BLaER1 treated with 17β-estradiol and CSF1 and Interleukin-3, amounts not matched to agents 10 nM and 100 nM (cell line): Measurements from ENCODE around the gene TNFRSF12A.

Source experiments
- H3K27ac ChIP-seq, 11 experiments: shearing (Covaris generic); formaldehyde crosslinking; 2 replicates each; pipeline ENCODE4 v1.8.1; 2022
- H3K27me3 ChIP-seq, 11 experiments: shearing (Covaris generic); formaldehyde crosslinking; 2 replicates each; pipeline ENCODE4 v1.8.1; 2022
- H3K36me3 ChIP-seq, 11 experiments: shearing (Covaris generic); formaldehyde crosslinking; 2 replicates each; pipeline ENCODE4 v1.8.1; 2022
- H3K4me1 ChIP-seq, 10 experiments: shearing (Covaris generic); formaldehyde crosslinking; 2 replicates each; pipeline ENCODE4 v1.8.1; 2022
- H3K4me2 ChIP-seq, 11 experiments: shearing (Covaris generic); formaldehyde crosslinking; 2 replicates each; pipeline ENCODE4 v1.8.1; 2022
- H3K4me3 ChIP-seq, 10 experiments: shearing (Covaris generic); formaldehyde crosslinking; 2 replicates each; pipeline ENCODE4 v1.8.1; 2022
- H3K9ac ChIP-seq, 11 experiments: shearing (Covaris generic); formaldehyde crosslinking; 2 replicates each; pipeline ENCODE4 v1.8.1; 2022
- H3K9me3 ChIP-seq, 11 experiments: shearing (Covaris generic); formaldehyde crosslinking; replicated peaks in 1 of 11; 2 replicates each; pipeline ENCODE4 v1.8.1; 2022
- H4K20me1 ChIP-seq, 11 experiments: shearing (Covaris generic); formaldehyde crosslinking; 2 replicates each; pipeline ENCODE4 v1.8.1; 2022
- Cebpa-rat ChIP-seq, 11 experiments: shearing (Covaris generic); IDR thresholded peaks; 2 replicates each; pipeline ENCODE4 v1.8.1; 2022

The TNFRSF12A gene

DNA sequence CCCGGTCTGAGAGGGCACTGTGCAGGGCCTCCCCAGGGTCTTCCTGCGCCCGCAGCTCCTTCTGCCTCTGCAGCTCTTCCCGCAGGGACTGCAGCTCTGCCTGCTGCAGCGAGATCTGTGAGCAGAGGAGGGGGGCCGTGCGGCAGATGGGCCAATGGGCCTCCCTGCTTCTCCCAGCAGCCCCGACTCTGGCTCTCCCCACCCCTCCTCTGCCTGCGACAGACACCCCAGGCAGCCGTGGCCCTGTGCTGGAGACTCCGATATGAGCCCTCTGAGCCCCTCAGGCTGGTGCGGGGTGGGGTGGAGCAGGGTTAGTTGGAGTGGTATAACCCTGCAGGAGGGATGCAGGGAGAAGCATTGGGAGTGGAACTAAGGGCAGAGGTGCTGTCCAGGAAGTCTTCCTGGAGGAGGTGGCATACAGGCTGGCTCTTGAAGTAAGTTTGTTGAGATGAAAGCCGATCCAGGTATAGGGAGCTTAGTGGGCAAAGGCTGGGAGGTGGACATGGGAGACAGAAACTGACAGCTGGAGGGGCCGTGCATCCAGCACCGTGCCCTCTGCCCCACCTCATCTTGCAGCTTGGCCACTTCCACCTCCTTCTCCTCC, 8.7 kb downstream of the TNFRSF12A start:
- no peak for TF ChIP-seq Cebpa-rat (IDR thresholded peaks at IDR 0.05)
- H3K36me3 ChIP-seq = peaks cover 20 to 28% (median 23%) of the 10 kb centered on the region in 11 experiments

DNA sequence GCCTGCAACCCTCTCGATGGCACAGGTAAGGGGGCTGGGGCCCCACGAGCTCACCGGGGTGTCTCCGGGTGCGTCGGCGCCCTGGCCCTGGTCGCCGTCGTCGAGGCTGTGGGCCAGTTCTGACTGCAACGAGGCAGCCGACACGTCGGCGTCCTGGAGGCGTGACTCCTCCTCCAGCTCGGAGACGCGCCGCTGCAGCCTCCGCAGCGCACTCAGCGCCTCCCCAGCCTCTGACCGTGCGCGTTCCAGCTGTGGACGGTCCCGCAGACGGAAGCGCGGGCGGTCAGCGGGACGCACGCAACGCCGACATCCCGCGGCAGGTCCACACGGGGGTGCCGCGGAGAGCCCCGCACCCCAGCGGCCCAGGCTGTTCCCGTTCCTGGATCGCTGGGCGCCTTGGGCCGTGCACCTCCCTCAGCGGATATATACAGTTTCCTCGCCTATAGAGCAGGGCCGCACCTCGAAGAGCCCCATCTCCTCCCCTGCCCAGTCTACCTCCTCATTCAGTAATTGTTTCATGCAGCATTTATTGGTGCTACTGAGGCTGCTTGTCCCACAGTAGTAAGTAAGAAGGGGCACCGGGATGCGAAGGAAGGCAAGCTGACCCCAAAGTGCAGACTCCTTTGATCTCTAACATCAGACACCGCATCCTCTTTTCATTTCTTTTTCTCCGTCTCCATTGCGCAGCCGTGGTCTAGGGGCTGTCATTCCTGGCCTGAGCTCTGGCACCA, 9.5 kb downstream of the TNFRSF12A start:
- peaks cover 28 to 47% (median 40%) of the 10 kb centered on the region in 10 experiments for H3K4me1 ChIP-seq
- H3K9me3 ChIP-seq = no peaks in the 10 kb centered on the region
- no peak for TF ChIP-seq Cebpa-rat (IDR thresholded peaks at IDR 0.05)
- peak overlapping the region in 1 of 11 experiments; percentile 33; a peak in 1 of 22 replicates for H3K9ac ChIP-seq
- peaks cover 64 to 69% (median 65%) of the 10 kb centered on the region in 11 experiments for H3K27me3 ChIP-seq
- no peak overlapping the region for H3K27ac ChIP-seq
- H3K36me3 ChIP-seq = peaks cover 20 to 28% (median 23%) of the 10 kb centered on the region in 11 experiments
- H3K4me3 ChIP-seq = peak overlapping the region in 8 of 10 experiments; percentile 20 to 51 (median 38); a peak in 12 of 20 replicates
- peaks cover 0 to 85% (median 66%) of the 10 kb centered on the region in 11 experiments; a peak in 20 of 22 replicates for H4K20me1 ChIP-seq
- peak overlapping the region; percentile 57 to 87 (median 76); a peak in 21 of 22 replicates for H3K4me2 ChIP-seq

More for the DNA sequence above, 8.7 kb downstream of the TNFRSF12A start:
- Histone ChIP-seq H3K4me1 (peaks cover 32 to 50% (median 43%) of the 10 kb centered on the region in 10 experiments), H4K20me1 (peaks cover 0 to 85% (median 70%) of the 10 kb centered on the region in 11 experiments; a peak in 20 of 22 replicates), H3K27ac (no peak overlapping the region), H3K27me3 (peaks cover 56 to 61% (median 56%) of the 10 kb centered on the region in 11 experiments), H3K4me3 (peak overlapping the region in 3 of 10 experiments; percentile 29 to 51 (median 41); a peak in 4 of 20 replicates), H3K4me2 (peak overlapping the region; percentile 57 to 87 (median 79)), H3K9me3 (no peaks in the 10 kb centered on the region), H3K9ac (no peak overlapping the region)

- peaks cover 22 to 44% (median 35%) of the 10 kb centered on the region in 10 experiments for H3K4me1 ChIP-seq
- peak overlapping the region in 2 of 10 experiments; percentile 29 to 46; a peak in 1 of 20 replicates for H3K4me3 ChIP-seq
- H3K36me3 ChIP-seq = peaks cover 19 to 24% (median 21%) of the 10 kb centered on the region in 11 experiments
- H4K20me1 ChIP-seq = peaks cover 0 to 80% (median 59%) of the 10 kb centered on the region in 11 experiments; a peak in 20 of 22 replicates
- H3K4me2 ChIP-seq = peak overlapping the region in 7 of 11 experiments; percentile 57 to 87 (median 79); a peak in 7 of 22 replicates
- H3K27me3 ChIP-seq = peaks cover 73 to 78% (median 73%) of the 10 kb centered on the region in 11 experiments
- no peak overlapping the region for H3K9ac ChIP-seq
- no peak for TF ChIP-seq Cebpa-rat (IDR thresholded peaks at IDR 0.05)
- H3K9me3 ChIP-seq = no peaks in the 10 kb centered on the region
- no peak overlapping the region for H3K27ac ChIP-seq
Measured at GRCh38 chr16:3030222-3031212, 10.3 kb downstream of the TNFRSF12A start.

DNA sequence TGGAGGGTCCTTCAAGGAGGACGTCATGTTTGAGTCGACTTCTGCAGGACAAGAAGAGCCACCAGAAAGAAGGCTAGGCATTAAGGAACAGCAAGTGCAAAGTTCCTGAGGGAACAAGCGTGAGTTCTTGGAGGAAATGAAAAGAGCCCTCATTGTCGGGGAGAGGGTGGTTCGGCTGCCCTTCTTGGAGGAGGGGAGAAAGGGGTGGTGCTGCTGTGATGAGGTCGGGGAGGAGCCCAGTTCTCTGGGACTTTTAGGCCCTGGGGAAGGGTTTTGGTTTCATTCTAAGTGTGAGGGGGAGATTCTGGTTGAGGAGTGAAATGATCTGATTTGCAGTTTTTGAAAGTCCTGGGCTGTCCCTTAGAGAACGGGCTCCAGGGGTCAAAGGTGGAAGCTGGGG, 12.5 kb downstream of the TNFRSF12A start:
- Histone ChIP-seq H3K9ac (no peak overlapping the region), H3K27ac (no peak overlapping the region), H4K20me1 (peaks cover 0 to 78% (median 44%) of the 10 kb centered on the region in 11 experiments; a peak in 19 of 22 replicates), H3K9me3 (no peaks in the 10 kb centered on the region), H3K27me3 (peaks cover 94 to 99% (median 94%) of the 10 kb centered on the region in 11 experiments), H3K4me2 (no peak overlapping the region), H3K36me3 (peaks cover 0 to 3% (median 0%) of the 10 kb centered on the region in 11 experiments; a peak in 4 of 22 replicates), H3K4me3 (no peak overlapping the region), H3K4me1 (peaks cover 26 to 44% (median 37%) of the 10 kb centered on the region in 10 experiments)
- TF ChIP-seq Cebpa-rat (IDR thresholded peaks at IDR 0.05) = no peak

- Histone ChIP-seq H3K4me3 (peak overlapping the region in 3 of 10 experiments; percentile 9 to 33 (median 13); a peak in 1 of 20 replicates), H3K9ac (no peak overlapping the region), H3K9me3 (no peaks in the 10 kb centered on the region), H3K4me1 (peaks cover 10 to 21% (median 13%) of the 10 kb centered on the region in 10 experiments; a peak in 17 of 20 replicates), H4K20me1 (peaks cover 0 to 56% (median 18%) of the 10 kb centered on the region in 11 experiments; a peak in 16 of 22 replicates), H3K27me3 (peaks cover 99 to 100% (median 100%) of the 10 kb centered on the region in 11 experiments), H3K36me3 (no peaks in the 10 kb centered on the region), H3K27ac (no peak overlapping the region), H3K4me2 (peak overlapping the region; percentile 7 to 87 (median 62); a peak in 9 of 22 replicates)
- TF ChIP-seq Cebpa-rat (IDR thresholded peaks at IDR 0.05) = no peak
Measured at GRCh38 chr16:3035289-3035971, 15.3 kb downstream of the TNFRSF12A start.

DNA sequence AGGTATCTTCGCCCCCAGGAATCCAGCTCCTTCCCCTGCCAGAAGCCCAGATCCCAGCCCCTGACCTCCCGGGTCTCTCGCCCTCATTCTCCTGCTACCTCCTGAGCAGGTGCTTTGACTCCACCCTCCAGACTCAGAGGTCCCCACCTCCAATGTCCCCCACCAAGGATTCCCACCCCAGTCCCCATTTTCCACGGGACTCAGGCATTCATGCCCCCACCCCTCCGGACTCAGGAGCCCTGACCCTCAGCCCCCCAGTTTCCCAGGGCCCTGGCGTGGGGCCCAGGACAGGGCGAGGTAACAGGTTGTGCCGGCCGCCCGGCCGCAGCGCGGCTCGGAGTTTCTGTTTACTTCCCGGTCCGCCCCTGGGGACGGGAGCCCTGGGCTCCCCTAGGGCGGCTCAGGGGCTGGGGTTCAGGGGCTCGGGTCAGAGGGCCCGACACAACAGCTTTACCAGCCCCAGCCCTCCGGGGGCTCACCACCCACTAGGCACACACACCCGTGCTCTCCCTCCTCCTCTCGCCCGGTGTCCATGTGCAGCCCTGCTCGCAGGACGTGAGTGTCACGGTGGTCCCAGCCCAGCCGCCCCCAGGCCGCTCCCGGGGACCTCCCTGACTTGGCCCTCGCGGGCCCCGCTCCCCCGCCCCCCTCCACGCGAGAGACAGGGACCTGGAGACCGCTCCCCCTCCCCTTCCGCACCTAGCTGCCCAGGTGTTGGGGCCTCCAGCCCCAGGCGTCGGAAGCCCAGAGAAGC, 16.0 kb downstream of the TNFRSF12A start:
- H3K4me3 ChIP-seq = peak overlapping the region in 8 of 10 experiments; percentile 9 to 51 (median 36); a peak in 8 of 20 replicates
- H3K4me1 ChIP-seq = peaks cover 10 to 21% (median 13%) of the 10 kb centered on the region in 10 experiments; a peak in 17 of 20 replicates
- H3K4me2 ChIP-seq = peak overlapping the region; percentile 46 to 87 (median 62); a peak in 20 of 22 replicates
- peaks cover 96 to 100% (median 100%) of the 10 kb centered on the region in 11 experiments for H3K27me3 ChIP-seq
- H3K9me3 ChIP-seq = no peaks in the 10 kb centered on the region
- H3K36me3 ChIP-seq = no peaks in the 10 kb centered on the region
- H3K9ac ChIP-seq = peak overlapping the region in 3 of 11 experiments; percentile 2 to 57 (median 41); a peak in 1 of 22 replicates
- no peak overlapping the region for H3K27ac ChIP-seq
- TF ChIP-seq Cebpa-rat (IDR thresholded peaks at IDR 0.05) = no peak
- H4K20me1 ChIP-seq = peaks cover 0 to 49% (median 11%) of the 10 kb centered on the region in 11 experiments; a peak in 14 of 22 replicates
